ENCODE results near the gene ZC3H14. TPM values are rescaled to one million over a fixed set of nuclear protein-coding genes. Genes with fewer than 3 reads are reported as not detected.

ZC3H14 gene
- total and polyA plus RNA-seq, 10 of the 15 experiments (the other 5 are each of a cell fraction or from before 2014, with no cell fraction given): 17.9 to 97.1 (median 47.6) TPM

DNA sequence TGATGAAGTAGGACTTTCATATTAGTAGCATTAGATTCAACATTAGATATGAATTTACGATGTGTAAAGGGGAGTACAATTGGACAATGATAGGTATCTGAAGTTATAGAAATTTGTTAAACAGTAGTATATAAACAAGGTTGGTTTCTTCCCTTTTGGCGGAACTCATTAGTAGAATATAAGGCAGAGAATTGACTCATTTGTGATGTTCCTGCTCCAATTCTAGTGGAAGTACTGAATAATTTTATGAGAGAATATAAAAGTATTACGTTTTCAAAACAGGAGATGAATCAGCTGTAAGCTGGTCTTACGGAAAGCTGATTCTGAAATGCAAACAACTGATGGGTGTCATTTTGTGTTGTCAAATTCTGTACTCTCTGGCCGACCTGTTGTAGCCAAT, 13.4 kb downstream of the ZC3H14 start (continued):
- TF ChIP-seq, protein P1, sequence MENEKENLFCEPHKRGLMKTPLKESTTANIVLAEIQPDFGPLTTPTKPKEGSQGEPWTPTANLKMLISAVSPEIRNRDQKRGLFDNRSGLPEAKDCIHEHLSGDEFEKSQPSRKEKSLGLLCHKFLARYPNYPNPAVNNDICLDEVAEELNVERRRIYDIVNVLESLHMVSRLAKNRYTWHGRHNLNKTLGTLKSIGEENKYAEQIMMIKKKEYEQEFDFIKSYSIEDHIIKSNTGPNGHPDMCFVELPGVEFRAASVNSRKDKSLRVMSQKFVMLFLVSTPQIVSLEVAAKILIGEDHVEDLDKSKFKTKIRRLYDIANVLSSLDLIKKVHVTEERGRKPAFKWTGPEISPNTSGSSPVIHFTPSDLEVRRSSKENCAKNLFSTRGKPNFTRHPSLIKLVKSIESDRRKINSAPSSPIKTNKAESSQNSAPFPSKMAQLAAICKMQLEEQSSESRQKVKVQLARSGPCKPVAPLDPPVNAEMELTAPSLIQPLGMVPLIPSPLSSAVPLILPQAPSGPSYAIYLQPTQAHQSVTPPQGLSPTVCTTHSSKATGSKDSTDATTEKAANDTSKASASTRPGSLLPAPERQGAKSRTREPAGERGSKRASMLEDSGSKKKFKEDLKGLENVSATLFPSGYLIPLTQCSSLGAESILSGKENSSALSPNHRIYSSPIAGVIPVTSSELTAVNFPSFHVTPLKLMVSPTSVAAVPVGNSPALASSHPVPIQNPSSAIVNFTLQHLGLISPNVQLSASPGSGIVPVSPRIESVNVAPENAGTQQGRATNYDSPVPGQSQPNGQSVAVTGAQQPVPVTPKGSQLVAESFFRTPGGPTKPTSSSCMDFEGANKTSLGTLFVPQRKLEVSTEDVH (IDR thresholded peaks at IDR 0.05; ENCODE audit: low read depth, partially characterized antibody): no peak
- TF ChIP-seq ZSCAN29 (IDR thresholded peaks at IDR 0.05) (no peak), MYB (IDR thresholded peaks at IDR 0.05; ENCODE audit: borderline replicate concordance, low read depth, low read length) (no peak), LARP7 (IDR thresholded peaks at IDR 0.05) (no peak)
- TF ChIP-seq, protein P2, sequence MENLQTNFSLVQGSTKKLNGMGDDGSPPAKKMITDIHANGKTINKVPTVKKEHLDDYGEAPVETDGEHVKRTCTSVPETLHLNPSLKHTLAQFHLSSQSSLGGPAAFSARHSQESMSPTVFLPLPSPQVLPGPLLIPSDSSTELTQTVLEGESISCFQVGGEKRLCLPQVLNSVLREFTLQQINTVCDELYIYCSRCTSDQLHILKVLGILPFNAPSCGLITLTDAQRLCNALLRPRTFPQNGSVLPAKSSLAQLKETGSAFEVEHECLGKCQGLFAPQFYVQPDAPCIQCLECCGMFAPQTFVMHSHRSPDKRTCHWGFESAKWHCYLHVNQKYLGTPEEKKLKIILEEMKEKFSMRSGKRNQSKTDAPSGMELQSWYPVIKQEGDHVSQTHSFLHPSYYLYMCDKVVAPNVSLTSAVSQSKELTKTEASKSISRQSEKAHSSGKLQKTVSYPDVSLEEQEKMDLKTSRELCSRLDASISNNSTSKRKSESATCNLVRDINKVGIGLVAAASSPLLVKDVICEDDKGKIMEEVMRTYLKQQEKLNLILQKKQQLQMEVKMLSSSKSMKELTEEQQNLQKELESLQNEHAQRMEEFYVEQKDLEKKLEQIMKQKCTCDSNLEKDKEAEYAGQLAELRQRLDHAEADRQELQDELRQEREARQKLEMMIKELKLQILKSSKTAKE (IDR thresholded peaks at IDR 0.05; ENCODE audit: low read depth, poor library complexity, severe bottlenecking): no peak
- TF ChIP-seq, protein P3, sequence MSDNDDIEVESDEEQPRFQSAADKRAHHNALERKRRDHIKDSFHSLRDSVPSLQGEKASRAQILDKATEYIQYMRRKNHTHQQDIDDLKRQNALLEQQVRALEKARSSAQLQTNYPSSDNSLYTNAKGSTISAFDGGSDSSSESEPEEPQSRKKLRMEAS (IDR thresholded peaks at IDR 0.05; ENCODE audit: low read depth, low read length): no peak

DNA sequence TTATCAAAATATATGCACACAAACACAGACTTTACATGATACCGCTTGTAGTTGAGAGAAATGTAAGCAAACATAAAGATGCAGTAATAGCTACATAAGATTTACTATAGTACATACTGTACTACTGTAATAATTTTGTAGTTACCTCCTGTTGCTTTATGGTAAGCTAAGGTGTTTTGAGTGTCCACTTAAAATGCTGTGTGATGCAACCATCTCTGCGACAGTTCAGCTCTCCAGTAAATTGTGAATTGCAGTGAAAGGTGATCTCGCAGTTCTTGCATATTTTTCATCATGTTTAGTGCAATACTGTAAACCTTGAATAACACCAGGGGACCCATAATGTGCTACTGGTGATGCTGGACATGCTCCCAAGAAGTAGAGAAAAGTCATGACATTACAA, 21.6 kb downstream of the ZC3H14 start:
- Histone ChIP-seq H3K79me2 (ENCODE audit: control insufficient read depth, insufficient read depth, low read length) (no peaks in the 10 kb centered on the region), H3K4me2 (ENCODE audit: control insufficient read depth, insufficient read depth) (no peak overlapping the region), H3K4me3 (no peak overlapping the region), H3K36me3 (ENCODE audit: control insufficient read depth in 2 of 2, insufficient read depth in 2 of 2, low read length in 1 of 2) (peaks cover 0 to 16% of the 10 kb centered on the region in 2 experiments; a peak in 1 of 4 replicates), H4K20me1 (ENCODE audit: control insufficient read depth, insufficient read depth) (no peaks in the 10 kb centered on the region), H3K9me3 (replicated peaks; ENCODE audit: control insufficient read depth, insufficient read depth, low read length) (no peaks in the 10 kb centered on the region), H3K4me1 (ENCODE audit: control insufficient read depth, insufficient read depth, low read length) (no peaks in the 10 kb centered on the region), H3K27me3 (replicated peaks in 1 of 2; ENCODE audit: control insufficient read depth in 2 of 2, insufficient read depth in 2 of 2, low read length in 1 of 2) (no peaks in the 10 kb centered on the region), H3K9ac (ENCODE audit: control insufficient read depth, insufficient read depth, low read length) (no peak overlapping the region), H3K27ac (ENCODE audit: control insufficient read depth, insufficient read depth) (no peak overlapping the region), H2AFZ (ENCODE audit: control insufficient read depth, low read depth, low read length) (no peak overlapping the region)
- DNase-seq (ENCODE audit: low read depth, low spot score) (no peak), FAIRE-seq (peak; percentile 54), ATAC-seq (no peak)
- ChIA-PET CTCF (no interaction called here), POLR2A (no interaction called here), RAD21 (ENCODE audit: unreplicated experiment) (no interaction called here), SMC1A (ENCODE audit: uncharacterized antibody, unreplicated experiment) (interaction anchor here (0.7 to 1.1 kb wide), 3 partner anchors 10 to 610 kb away, joined by 3 to 4 read pairs (median 3); no protein-coding TSS in a partner anchor)
- WGBS (ENCODE audit: insufficient coverage, insufficient replicate concordance, low lambda C conversion rate, missing lambda C conversion rate): 98% methylated on average over 3 of the region's 3 CpGs
- intact Hi-C loops (cut with micrococcal nuclease; ENCODE audit: unreplicated experiment) (no loop called here), in situ Hi-C loops (cut with MboI) (no loop called here)
- BruUV-seq (replicated peaks): no TSS peak
- TF ChIP-seq RCOR1 (conservative IDR thresholded peaks at IDR 0.05; ENCODE audit: low read depth, low read length) (no peak), JUNB (IDR thresholded peaks at IDR 0.05) (no peak), LARP7 (IDR thresholded peaks at IDR 0.05) (no peak), NFXL1 (IDR thresholded peaks at IDR 0.05; ENCODE audit: borderline replicate concordance) (no peak), NFYA (IDR thresholded peaks at IDR 0.05; ENCODE audit: borderline replicate concordance, low read depth, low read length) (no peak), PML (IDR thresholded peaks at IDR 0.05; ENCODE audit: low read length) (no peak), NFYB (IDR thresholded peaks at IDR 0.05; ENCODE audit: insufficient read depth, low read depth, low read length) (no peak), IRF4 (IDR thresholded peaks at IDR 0.05; ENCODE audit: low read depth, low read length) (no peak)
- TF ChIP-seq, protein P2 (IDR thresholded peaks at IDR 0.05; ENCODE audit: low read depth, poor library complexity, severe bottlenecking): no peak

Data from GM12878 (cell line).